Mononuclear cell (primary cell): Measurements from ENCODE around the gene RNF141. TPM values are rescaled to one million over a fixed set of nuclear protein-coding genes. Genes with fewer than 3 reads are reported as not detected.

ENCODE experiments used
- H3K27me3 ChIP-seq: 2 replicates; pipeline ENCODE4 v1.6.0; 2011; ENCODE audit warnings: low read length, control low read depth; ENCODE audit not compliant: insufficient read depth
- H3K4me1 ChIP-seq: 2 replicates; pipeline ENCODE4 v1.5.1; 2011; ENCODE audit warnings: mild to moderate bottlenecking, low read length, control low read depth; ENCODE audit not compliant: insufficient read depth
- H3K4me3 ChIP-seq: 2 replicates; pipeline ENCODE4 v1.5.1; 2011; ENCODE audit warnings: mild to moderate bottlenecking, low read length, moderate library complexity
- H3K9me3 ChIP-seq: 2 replicates; pipeline ENCODE4 v1.5.1; 2011; ENCODE audit warnings: low read depth, mild to moderate bottlenecking, control low read depth, low read length
- total RNA-seq: library from RNA; depleted of rRNA; stranded (reverse); fragments of >200 nt; gene quantifications from one replicate; pipeline ENCODE4 v1.2.3, GENCODE V29; 2012

RNF141 gene
- total RNA-seq, 1 donor: 30.6 TPM

GRCh38 chr11:10490032-10490397, 51.0 kb downstream of the RNF141 start:
- no peaks in the 10 kb centered on the region for H3K9me3 ChIP-seq
- H3K4me1 ChIP-seq: peaks cover 11% of the 10 kb centered on the region

GRCh38 chr11:10488934-10489691, 51.9 kb downstream of the RNF141 start:
- Histone ChIP-seq H3K27me3 (no peaks in the 10 kb centered on the region), H3K4me1 (peaks cover 11% of the 10 kb centered on the region), H3K9me3 (no peaks in the 10 kb centered on the region), H3K4me3 (no peak overlapping the region)

More at GRCh38 chr11:10490032-10490397, 51.0 kb downstream of the RNF141 start:
- no peaks in the 10 kb centered on the region for H3K27me3 ChIP-seq
- H3K4me3 ChIP-seq: no peak overlapping the region

- no peak overlapping the region for H3K4me3 ChIP-seq
- no peaks in the 10 kb centered on the region for H3K9me3 ChIP-seq
- H3K27me3 ChIP-seq: no peaks in the 10 kb centered on the region
- peaks cover 11% of the 10 kb centered on the region for H3K4me1 ChIP-seq
Observed at GRCh38 chr11:10488121-10488933, 52.7 kb downstream of the RNF141 start.

GRCh38 chr11:10487002-10487647, 53.9 kb downstream of the RNF141 start:
- Histone ChIP-seq H3K27me3 (no peaks in the 10 kb centered on the region), H3K9me3 (no peaks in the 10 kb centered on the region), H3K4me3 (no peak overlapping the region), H3K4me1 (peaks cover 11% of the 10 kb centered on the region)

- H3K4me1 ChIP-seq: peaks cover 11% of the 10 kb centered on the region
- no peak overlapping the region for H3K4me3 ChIP-seq
- no peaks in the 10 kb centered on the region for H3K27me3 ChIP-seq
- no peaks in the 10 kb centered on the region for H3K9me3 ChIP-seq
Observed at GRCh38 chr11:10486161-10486840, 54.7 kb downstream of the RNF141 start.

- H3K27me3 ChIP-seq: no peaks in the 10 kb centered on the region
- H3K9me3 ChIP-seq: no peaks in the 10 kb centered on the region
- H3K4me1 ChIP-seq: peaks cover 11% of the 10 kb centered on the region
- no peak overlapping the region for H3K4me3 ChIP-seq
Observed at GRCh38 chr11:10485646-10486045, 55.3 kb downstream of the RNF141 start.

GRCh38 chr11:10484461-10485180, 56.4 kb downstream of the RNF141 start:
- peaks cover 11% of the 10 kb centered on the region for H3K4me1 ChIP-seq
- H3K4me3 ChIP-seq: no peak overlapping the region
- no peaks in the 10 kb centered on the region for H3K27me3 ChIP-seq
- H3K9me3 ChIP-seq: no peaks in the 10 kb centered on the region

GRCh38 chr11:10483584-10483983, 57.4 kb downstream of the RNF141 start:
- H3K4me1 ChIP-seq: peaks cover 4% of the 10 kb centered on the region
- H3K9me3 ChIP-seq: no peaks in the 10 kb centered on the region
- H3K4me3 ChIP-seq: no peak overlapping the region
- no peaks in the 10 kb centered on the region for H3K27me3 ChIP-seq

- H3K27me3 ChIP-seq: no peaks in the 10 kb centered on the region
Observed at GRCh38 chr11:10483174-10483573, 57.8 kb downstream of the RNF141 start.

GRCh38 chr11:10481560-10482349, 59.2 kb downstream of the RNF141 start:
- Histone ChIP-seq H3K4me1 (peaks cover 3% of the 10 kb centered on the region), H3K4me3 (no peak overlapping the region), H3K27me3 (no peaks in the 10 kb centered on the region), H3K9me3 (no peaks in the 10 kb centered on the region)

More at GRCh38 chr11:10483174-10483573, 57.8 kb downstream of the RNF141 start:
- no peaks in the 10 kb centered on the region for H3K4me1 ChIP-seq
- H3K9me3 ChIP-seq: no peaks in the 10 kb centered on the region
- H3K4me3 ChIP-seq: no peak overlapping the region

- Histone ChIP-seq H3K4me1 (peaks cover 11% of the 10 kb centered on the region), H3K9me3 (no peaks in the 10 kb centered on the region), H3K4me3 (no peak overlapping the region), H3K27me3 (no peaks in the 10 kb centered on the region)
Observed at GRCh38 chr11:10480760-10481159, 60.2 kb downstream of the RNF141 start.

GRCh38 chr11:10480026-10480425, 61.0 kb downstream of the RNF141 start:
- H3K4me3 ChIP-seq: no peak overlapping the region
- peaks cover 11% of the 10 kb centered on the region for H3K4me1 ChIP-seq
- H3K27me3 ChIP-seq: no peaks in the 10 kb centered on the region
- no peaks in the 10 kb centered on the region for H3K9me3 ChIP-seq

GRCh38 chr11:10478574-10479550, 62.1 kb downstream of the RNF141 start:
- no peaks in the 10 kb centered on the region for H3K9me3 ChIP-seq
- peaks cover 11% of the 10 kb centered on the region for H3K4me1 ChIP-seq
- H3K27me3 ChIP-seq: no peaks in the 10 kb centered on the region
- H3K4me3 ChIP-seq: no peak overlapping the region
